Measurements from ENCODE around the gene TXN.

- TF ChIP-seq MAX (IDR thresholded peaks at IDR 0.05; ENCODE audit: low read depth, low read length) (no peak), CTCF (IDR thresholded peaks at IDR 0.05; ENCODE audit: low read depth, low read length) (no peak), POLR2A (IDR thresholded peaks at IDR 0.05; ENCODE audit: extremely low read depth, insufficient read length) (no peak), MYC (IDR thresholded peaks at IDR 0.05; ENCODE audit: low read depth, low read length) (no peak)
Observed at GRCh38 chr9:110240198-110240597, 16.1 kb downstream of the TXN start.
